Middle frontal gyrus (tissue), 1 donor: Measurements from ENCODE around the gene OR2F1.
"Not testable (repeated sequence)": the region's sequence is repeated elsewhere in the genome, so short reads cannot be mapped to it uniquely, and the experiment has no call there.

Experiments used
- DNase-seq: peaks from one replicate; pipeline ENCODE4 v3.0.0-alpha.2; 2015; ENCODE audit warnings: low spot score; ENCODE audit errors: extremely low spot score

OR2F1 gene

GRCh38 chr7:144006692-144007042 is 52.0 kb downstream of the OR2F1 start:
- no peak for DNase-seq

- DNase-seq: no peak
Measured at GRCh38 chr7:144009361-144009760, 54.7 kb downstream of the OR2F1 start.

- DNase-seq: not testable (repeated sequence)
Measured at GRCh38 chr7:144010061-144010460, 55.4 kb downstream of the OR2F1 start.

- not testable (repeated sequence) for DNase-seq
Measured at GRCh38 chr7:144010821-144011220, 56.2 kb downstream of the OR2F1 start.

- DNase-seq: no peak
Measured at GRCh38 chr7:144011458-144012230, 57.0 kb downstream of the OR2F1 start.
